Measurements from ENCODE around the gene NKX1-1.

DNA sequence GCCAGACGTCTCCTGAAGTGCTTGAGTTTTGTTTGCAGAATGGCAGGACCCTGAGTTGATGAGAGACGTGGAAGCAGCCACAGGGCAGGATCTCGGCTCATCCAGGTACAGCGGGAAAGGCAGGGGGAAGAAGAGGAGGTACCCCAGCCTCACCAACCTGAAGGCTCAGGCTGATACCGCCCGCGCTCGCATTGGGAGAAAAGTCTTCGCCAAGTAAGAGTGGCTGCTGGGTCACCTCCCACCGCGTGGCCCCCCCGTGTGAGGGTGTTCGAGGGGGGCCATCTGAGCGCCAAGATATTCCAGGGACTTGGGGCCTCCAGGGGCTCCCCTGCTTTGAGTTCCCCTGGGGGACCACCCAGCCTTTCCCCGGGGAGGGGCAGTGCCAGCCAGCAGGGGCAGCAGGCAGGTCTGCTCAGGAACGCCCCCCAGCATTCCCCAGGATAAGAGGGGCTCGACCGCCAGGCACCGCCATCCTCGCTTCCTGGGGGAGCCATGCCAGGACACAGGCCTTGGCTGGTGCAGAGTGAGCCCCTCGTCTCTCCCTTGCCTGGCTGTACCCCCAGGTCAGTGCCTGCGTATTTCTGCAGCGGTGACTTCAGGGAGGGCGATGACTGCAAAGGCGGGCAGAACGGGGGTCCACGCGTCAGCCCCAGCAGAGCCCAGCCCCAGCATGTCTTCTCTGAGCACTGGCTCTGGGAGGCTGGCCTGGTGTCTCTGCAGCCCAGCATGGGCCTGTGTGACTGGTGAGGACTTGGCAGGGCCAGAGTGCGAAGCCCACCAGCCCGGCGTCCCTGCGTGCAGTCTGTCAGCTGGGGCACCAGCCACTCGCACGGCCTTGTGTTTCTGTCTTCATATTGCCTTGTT lies 22.3 kb downstream of the NKX1-1 start:
- TF ChIP-seq EZH2 (IDR thresholded peaks at IDR 0.05; ENCODE audit: low read depth) = no peak
- TF ChIP-seq, protein P1, sequence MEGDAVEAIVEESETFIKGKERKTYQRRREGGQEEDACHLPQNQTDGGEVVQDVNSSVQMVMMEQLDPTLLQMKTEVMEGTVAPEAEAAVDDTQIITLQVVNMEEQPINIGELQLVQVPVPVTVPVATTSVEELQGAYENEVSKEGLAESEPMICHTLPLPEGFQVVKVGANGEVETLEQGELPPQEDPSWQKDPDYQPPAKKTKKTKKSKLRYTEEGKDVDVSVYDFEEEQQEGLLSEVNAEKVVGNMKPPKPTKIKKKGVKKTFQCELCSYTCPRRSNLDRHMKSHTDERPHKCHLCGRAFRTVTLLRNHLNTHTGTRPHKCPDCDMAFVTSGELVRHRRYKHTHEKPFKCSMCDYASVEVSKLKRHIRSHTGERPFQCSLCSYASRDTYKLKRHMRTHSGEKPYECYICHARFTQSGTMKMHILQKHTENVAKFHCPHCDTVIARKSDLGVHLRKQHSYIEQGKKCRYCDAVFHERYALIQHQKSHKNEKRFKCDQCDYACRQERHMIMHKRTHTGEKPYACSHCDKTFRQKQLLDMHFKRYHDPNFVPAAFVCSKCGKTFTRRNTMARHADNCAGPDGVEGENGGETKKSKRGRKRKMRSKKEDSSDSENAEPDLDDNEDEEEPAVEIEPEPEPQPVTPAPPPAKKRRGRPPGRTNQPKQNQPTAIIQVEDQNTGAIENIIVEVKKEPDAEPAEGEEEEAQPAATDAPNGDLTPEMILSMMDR (conservative IDR thresholded peaks at IDR 0.05) = no peak
